Hepatocyte (in vitro differentiated cells): ENCODE results near the gene SH3RF3.

Experiments
- CTCF ChIP-seq: fragments of 200-600 bp; sonication (generic); IDR thresholded peaks from 2 replicates; pipeline ENCODE4 v1.5.1; 2016; ENCODE audit warnings: antibody characterized with exemption, mild to moderate bottlenecking; ENCODE audit not compliant: poor library complexity
- EZH2 ChIP-seq: fragments of 200-600 bp; sonication (generic); IDR thresholded peaks from 2 replicates; pipeline ENCODE4 v1.6.1; 2016; ENCODE audit warnings: antibody characterized with exemption, mild to moderate bottlenecking, borderline replicate concordance
- EZH2phosphoT487 ChIP-seq: fragments of 200-600 bp; sonication (generic); IDR thresholded peaks from one replicate; pipeline ENCODE4 v1.6.1; 2018; ENCODE audit warnings: antibody characterized with exemption, mild to moderate bottlenecking, low read depth, moderate library complexity; ENCODE audit not compliant: unreplicated experiment, severe bottlenecking

- TF ChIP-seq CTCF (no peak), EZH2phosphoT487 (no peak), EZH2 (no peak)
These were observed 100.2 kb downstream of the SH3RF3 start for GRCh38 chr2:109229094-109229675.
